Subcutaneous adipose tissue (tissue), 4 donors: ENCODE data around the gene PBX3. TPM values are rescaled to one million over a fixed set of nuclear protein-coding genes. Genes with fewer than 3 reads are reported as not detected.

Experiments
- CTCF ChIP-seq: fragments of 450-650 bp; IDR thresholded peaks from one replicate; pipeline ENCODE4 v1.5.1; 2016; ENCODE audit warnings: low read depth, mild to moderate bottlenecking, control low read depth, antibody characterized with exemption, moderate library complexity
- total RNA-seq, 4 donors: library from RNA; depleted of rRNA; stranded (reverse); fragments of >200 nt; gene quantifications; one replicate each; pipeline ENCODE4 v1.1.0, GENCODE V29; 2016

Gene PBX3
- total RNA-seq, 4 donors from 2014 or later, result 29.7 to 44.9 (median 35.4) TPM

GRCh38 chr9:125948887-125949596, 201.9 kb downstream of the PBX3 start:
- TF ChIP-seq CTCF, result no peak

GRCh38 chr9:125949703-125950460, 202.7 kb downstream of the PBX3 start:
- no peak for TF ChIP-seq CTCF

GRCh38 chr9:125950880-125951471, 203.8 kb downstream of the PBX3 start:
- no peak for TF ChIP-seq CTCF

- TF ChIP-seq CTCF, result no peak
Measured at GRCh38 chr9:125953314-125954019, 206.3 kb downstream of the PBX3 start.

GRCh38 chr9:125956102-125956501, 208.9 kb downstream of the PBX3 start:
- no peak for TF ChIP-seq CTCF

- no peak for TF ChIP-seq CTCF
Measured at GRCh38 chr9:125959315-125959714, 212.1 kb downstream of the PBX3 start.
